CD4-positive, alpha-beta T cell (primary cell): ENCODE measurements around the gene DNAJC22. TPM values are rescaled to one million over a fixed set of nuclear protein-coding genes. Genes with fewer than 3 reads are reported as not detected.

Source experiments
- ATAC-seq: fragments of 200-7000 bp; cut with Tn5 transposase; one replicate; pipeline ENCODE4 v1.10.0; 2022; ENCODE audit warnings: mild to moderate bottlenecking; ENCODE audit not compliant: poor library complexity
- CTCF ChIA-PET: fragments of 350-600 bp; sonication (Branson Sonifier 250); formaldehyde crosslinking; loops from one replicate; lab custom pipeline; 2021; ENCODE audit warnings: antibody characterized with exemption, inconsistent platforms; lab: Charles Lee
- POLR2A ChIA-PET: fragments of 350-600 bp; sonication (Branson Sonifier 250); formaldehyde crosslinking; loops from one replicate; lab custom pipeline; 2021; ENCODE audit warnings: antibody characterized with exemption, inconsistent platforms; lab: Charles Lee
- DNase-seq, 14 experiments: peaks; one replicate each; pipeline ENCODE4 v3.0.0-alpha.2; 2013 to 2020; ENCODE audit warnings: mixed read lengths in 2 of 14
- H3K27ac ChIP-seq, 2 donors: one replicate each; pipeline versions ENCODE4 v1.5.1 to v1.7.0; 2013; ENCODE audit warnings: low read length in 2 of 2, low read depth in 1 of 2, mild to moderate bottlenecking in 1 of 2
- H3K27me3 ChIP-seq, 2 experiments: 1 replicate in 1 of 2; 2 replicates in 1 of 2; pipeline versions ENCODE4 v1.6.1 to v1.7.0; 2013; ENCODE audit warnings: low read length in 2 of 2, control low read depth in 1 of 2, mild to moderate bottlenecking in 1 of 2, moderate library complexity in 1 of 2; ENCODE audit not compliant: insufficient read depth in 2 of 2, control insufficient read depth in 1 of 2
- H3K36me3 ChIP-seq: one replicate; pipeline ENCODE4 v1.6.1; 2013; ENCODE audit warnings: low read length, control low read depth; ENCODE audit not compliant: insufficient read depth
- H3K4me1 ChIP-seq: one replicate; pipeline ENCODE4 v1.6.1; 2013; ENCODE audit warnings: low read length, control low read depth; ENCODE audit not compliant: insufficient read depth
- H3K4me3 ChIP-seq: one replicate; pipeline ENCODE4 v1.5.1; 2013; ENCODE audit warnings: mild to moderate bottlenecking, low read length, moderate library complexity
- H3K9me3 ChIP-seq, 2 experiments: 1 replicate in 1 of 2; 2 replicates in 1 of 2; pipeline versions ENCODE4 v1.6.1 to v1.7.0; 2013; ENCODE audit warnings: low read length in 2 of 2, mild to moderate bottlenecking in 2 of 2, control low read depth in 1 of 2, moderate library complexity in 1 of 2; ENCODE audit not compliant: control insufficient read depth in 1 of 2, insufficient read depth in 1 of 2
- H3K27ac Mint-ChIP-seq: one replicate; pipeline ENCODE4 v1.8.0; 2020; ENCODE audit warnings: mixed read lengths
- H3K27me3 Mint-ChIP-seq: one replicate; pipeline ENCODE4 v1.8.0; 2021; ENCODE audit warnings: mixed read lengths
- H3K36me3 Mint-ChIP-seq: one replicate; pipeline ENCODE4 v1.8.0; 2021; ENCODE audit warnings: low read depth, mixed read lengths
- H3K4me1 Mint-ChIP-seq: one replicate; pipeline ENCODE4 v1.8.0; 2021; ENCODE audit warnings: low read depth, mixed read lengths
- H3K4me3 Mint-ChIP-seq: one replicate; pipeline ENCODE4 v1.8.0; 2020; ENCODE audit warnings: mild to moderate bottlenecking, mixed read lengths
- H3K9me3 Mint-ChIP-seq: one replicate; pipeline ENCODE4 v1.8.0; 2020; ENCODE audit warnings: mixed read lengths
- intact Hi-C, 2 experiments: fragments of 100-400 bp; cut with DNase I in 1 of 2; cut with micrococcal nuclease in 1 of 2; formaldehyde crosslinking; loops; one replicate each; pipeline versions ENCODE4 v1.15.1 to v1.9.0; 2023 to 2025; cut with DNase I, micrococcal nuclease
- total RNA-seq, 174 experiments: library from RNA in 2 of 174; stranded (reverse) in 2 of 174; gene quantifications; one replicate each; pipeline ENCODE4 v1.2.3 and lab custom pipeline; 2021 to 2026
- TF ChIP-seq, protein P1 (sequence below): fragments of 200-600 bp; IDR thresholded peaks from one replicate; pipeline ENCODE4 v1.8.0; 2022; ENCODE audit warnings: antibody characterized with exemption, mild to moderate bottlenecking

Gene DNAJC22
- total RNA-seq, 2 experiments from 2014 or later: not detected

DNA sequence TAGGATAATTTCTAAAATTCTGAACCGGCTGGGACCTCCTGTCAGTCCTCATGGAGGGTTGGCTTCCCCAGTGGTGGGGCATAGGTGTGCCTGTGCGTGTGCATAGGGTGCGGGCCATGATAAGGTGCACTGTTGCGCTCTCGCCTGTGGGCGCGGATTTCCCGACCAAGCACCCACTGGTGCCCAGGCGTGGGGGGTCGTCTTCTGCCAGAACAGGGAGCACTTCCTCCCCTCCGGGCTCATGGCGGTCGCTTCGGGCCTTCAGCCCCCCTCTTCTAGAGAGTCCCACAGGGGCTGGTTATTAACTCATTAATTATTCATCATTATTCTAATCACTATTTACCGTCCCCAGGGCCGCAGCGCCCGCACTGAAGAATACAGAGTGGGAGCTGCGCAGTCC, 12.5 kb upstream of the DNAJC22 start:
- Histone ChIP-seq H3K9me3 (peaks cover 0 to 8% of the 10 kb centered on the region in 2 experiments), H3K27me3 (peaks cover 53 to 59% of the 10 kb centered on the region in 2 experiments), H3K27ac (no peak overlapping the region), H3K4me3 (no peak overlapping the region), H3K36me3 (no peaks in the 10 kb centered on the region), H3K4me1 (peaks cover 28% of the 10 kb centered on the region)
- ChIA-PET POLR2A (no interaction called here), CTCF (no interaction called here)
- TF ChIP-seq, protein P1, sequence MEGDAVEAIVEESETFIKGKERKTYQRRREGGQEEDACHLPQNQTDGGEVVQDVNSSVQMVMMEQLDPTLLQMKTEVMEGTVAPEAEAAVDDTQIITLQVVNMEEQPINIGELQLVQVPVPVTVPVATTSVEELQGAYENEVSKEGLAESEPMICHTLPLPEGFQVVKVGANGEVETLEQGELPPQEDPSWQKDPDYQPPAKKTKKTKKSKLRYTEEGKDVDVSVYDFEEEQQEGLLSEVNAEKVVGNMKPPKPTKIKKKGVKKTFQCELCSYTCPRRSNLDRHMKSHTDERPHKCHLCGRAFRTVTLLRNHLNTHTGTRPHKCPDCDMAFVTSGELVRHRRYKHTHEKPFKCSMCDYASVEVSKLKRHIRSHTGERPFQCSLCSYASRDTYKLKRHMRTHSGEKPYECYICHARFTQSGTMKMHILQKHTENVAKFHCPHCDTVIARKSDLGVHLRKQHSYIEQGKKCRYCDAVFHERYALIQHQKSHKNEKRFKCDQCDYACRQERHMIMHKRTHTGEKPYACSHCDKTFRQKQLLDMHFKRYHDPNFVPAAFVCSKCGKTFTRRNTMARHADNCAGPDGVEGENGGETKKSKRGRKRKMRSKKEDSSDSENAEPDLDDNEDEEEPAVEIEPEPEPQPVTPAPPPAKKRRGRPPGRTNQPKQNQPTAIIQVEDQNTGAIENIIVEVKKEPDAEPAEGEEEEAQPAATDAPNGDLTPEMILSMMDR: no peak
- Mint-ChIP-seq H3K27ac (no peak overlapping the region), H3K9me3 (no peaks in the 10 kb centered on the region), H3K27me3 (peaks cover 75% of the 10 kb centered on the region), H3K36me3 (no peaks in the 10 kb centered on the region), H3K4me1 (peaks cover 32% of the 10 kb centered on the region), H3K4me3 (no peak overlapping the region)
- DNase-seq: peak in 1 of 14 experiments; percentile 23
- no peak for ATAC-seq
- intact Hi-C loops: no loop called here

DNA sequence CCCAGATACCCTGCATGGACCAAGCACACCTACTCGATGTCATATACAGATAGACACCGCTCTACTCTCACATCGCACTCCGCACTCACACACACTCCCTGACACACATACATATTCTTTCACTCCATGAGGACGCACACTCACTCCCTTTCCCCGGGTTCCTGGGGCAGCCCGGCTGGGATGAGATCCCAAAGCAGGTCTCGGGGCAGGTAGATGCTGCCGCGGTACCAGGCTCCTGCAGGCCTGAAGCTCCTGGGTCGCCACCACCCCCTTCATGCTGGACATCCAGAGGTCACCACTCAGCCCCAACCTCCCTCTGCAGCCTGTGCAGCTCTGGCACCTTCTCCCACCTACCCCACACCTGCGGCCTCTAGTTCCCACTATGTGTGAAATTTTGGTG, 12.0 kb upstream of the DNAJC22 start:
- TF ChIP-seq, protein P1: no peak
- H3K4me3 ChIP-seq: no peak overlapping the region
- H3K4me3 Mint-ChIP-seq: no peak overlapping the region
- ChIA-PET POLR2A (no interaction called here), CTCF (interaction anchor here (1.2 kb wide), 1 partner anchor 12 kb away, joined by 3 read pairs; no protein-coding TSS in a partner anchor)
- H3K9me3 ChIP-seq: peaks cover 0 to 8% of the 10 kb centered on the region in 2 experiments
- ATAC-seq (no peak), DNase-seq (peak in 1 of 14 experiments; percentile 12)
- H3K9me3 Mint-ChIP-seq: no peaks in the 10 kb centered on the region
- H3K36me3 ChIP-seq: no peaks in the 10 kb centered on the region
- peaks cover 79% of the 10 kb centered on the region for H3K27me3 Mint-ChIP-seq
- no peak overlapping the region for H3K27ac Mint-ChIP-seq
- intact Hi-C loops: no loop called here
- peaks cover 28% of the 10 kb centered on the region for H3K4me1 ChIP-seq
- H3K36me3 Mint-ChIP-seq: no peaks in the 10 kb centered on the region
- no peak overlapping the region for H3K27ac ChIP-seq
- peaks cover 32% of the 10 kb centered on the region for H3K4me1 Mint-ChIP-seq
- peaks cover 53 to 59% of the 10 kb centered on the region in 2 experiments for H3K27me3 ChIP-seq

DNA sequence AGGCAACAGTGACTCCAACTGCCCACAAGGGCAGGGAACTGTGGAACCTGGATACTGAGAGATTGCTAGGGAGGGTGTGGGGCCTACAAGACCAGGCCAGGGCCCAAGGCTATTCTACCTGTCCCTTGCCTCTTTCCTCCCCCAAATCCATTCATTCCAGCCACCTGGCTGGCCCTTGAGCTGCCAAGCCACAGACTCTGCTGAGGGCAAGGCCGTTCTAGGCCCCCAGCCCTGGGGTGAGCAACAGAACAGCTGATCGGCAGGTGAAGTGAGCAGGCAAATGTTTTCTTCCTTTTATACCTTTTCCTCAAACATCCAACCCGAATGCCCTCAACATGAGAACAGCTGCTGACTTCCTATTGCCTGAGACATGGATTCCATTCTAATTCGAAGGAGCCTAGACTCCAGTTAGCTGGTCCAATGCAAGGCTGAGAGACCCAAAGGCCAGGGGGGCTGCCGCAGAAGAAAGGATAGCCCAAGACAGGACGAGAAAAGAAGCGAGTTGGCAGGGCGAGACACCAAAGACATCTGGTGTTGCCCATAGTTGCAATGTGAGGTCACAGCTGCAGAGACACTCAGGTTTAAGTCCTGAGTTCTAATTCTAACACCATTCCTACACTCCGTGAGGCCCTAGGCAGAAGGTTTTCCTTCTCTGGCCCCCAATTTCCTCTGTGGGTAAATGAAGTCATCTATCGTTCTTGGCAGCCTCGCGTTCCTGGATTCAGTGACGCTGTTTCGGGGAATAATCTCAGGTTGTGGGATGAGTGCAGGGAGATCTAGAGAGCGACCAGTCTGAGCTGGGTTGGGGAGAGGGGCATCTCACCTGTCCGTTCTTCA, 11.4 kb upstream of the DNAJC22 start:
- H3K4me1 Mint-ChIP-seq: peaks cover 32% of the 10 kb centered on the region
- H3K27ac Mint-ChIP-seq: no peak overlapping the region
- peaks cover 54 to 59% of the 10 kb centered on the region in 2 experiments for H3K27me3 ChIP-seq
- ATAC-seq (no peak), DNase-seq (no peak)
- H3K36me3 Mint-ChIP-seq: no peaks in the 10 kb centered on the region
- peaks cover 86% of the 10 kb centered on the region for H3K27me3 Mint-ChIP-seq
- no peak overlapping the region for H3K4me3 ChIP-seq
- POLR2A ChIA-PET: no interaction called here
- CTCF ChIA-PET: interaction anchor here (1.2 kb wide), 1 partner anchor 12 kb away, joined by 3 read pairs; no protein-coding TSS in a partner anchor
- intact Hi-C loops: no loop called here
- peaks cover 28% of the 10 kb centered on the region for H3K4me1 ChIP-seq
- no peaks in the 10 kb centered on the region for H3K9me3 Mint-ChIP-seq
- H3K27ac ChIP-seq: no peak overlapping the region
- H3K36me3 ChIP-seq: no peaks in the 10 kb centered on the region
- TF ChIP-seq, protein P1: no peak
- peaks cover 0 to 8% of the 10 kb centered on the region in 2 experiments for H3K9me3 ChIP-seq
- H3K4me3 Mint-ChIP-seq: peak overlapping the region; percentile 28
